ENCODE results near the gene IQGAP2.

- TF ChIP-seq YY1 (IDR thresholded peaks at IDR 0.05; ENCODE audit: insufficient read depth, insufficient read length) (no peak), SUZ12 (IDR thresholded peaks at IDR 0.05; ENCODE audit: extremely low read depth, insufficient read depth, insufficient read length) (no peak)
These were observed 72.3 kb downstream of the IQGAP2 start for GRCh38 chr5:76475385-76475784.
